Right lobe of liver (tissue), 6 donors: ENCODE data around the gene SCUBE1. TPM values are rescaled to one million over a fixed set of nuclear protein-coding genes. Genes with fewer than 3 reads are reported as not detected.

Source experiments
- ATAC-seq, 4 donors: fragments of 200-7000 bp; cut with Tn5 transposase; one replicate each; pipeline ENCODE4 v1.9.1; 2020; ENCODE audit warnings: mild to moderate bottlenecking in 4 of 4, moderate library complexity in 4 of 4
- DNase-seq, 3 donors: peaks; one replicate each; pipeline ENCODE4 v3.0.0-alpha.2; 2020
- H3K27ac ChIP-seq, 3 donors: fragments of 200-600 bp; one replicate each; pipeline ENCODE4 v1.8.0; 2022
- H3K27me3 ChIP-seq, 2 donors: fragments of 200-600 bp; one replicate each; pipeline ENCODE4 v1.8.0; 2022
- H3K36me3 ChIP-seq, 4 donors: fragments of 200-600 bp; sonication (generic) in 1 of 4; one replicate each; pipeline versions ENCODE4 v1.5.1 to v1.8.0; 2017 to 2022; ENCODE audit warnings: control low read depth in 1 of 4
- H3K4me1 ChIP-seq, 4 donors: fragments of 200-600 bp; sonication (generic) in 1 of 4; one replicate each; pipeline versions ENCODE4 v1.5.1 to v1.8.0; 2017 to 2022; ENCODE audit warnings: control low read depth in 1 of 4
- H3K4me3 ChIP-seq, 3 donors: fragments of 200-600 bp; one replicate each; pipeline ENCODE4 v1.8.0; 2022
- H3K9me3 ChIP-seq, 4 donors: fragments of 200-600 bp; sonication (generic) in 1 of 4; one replicate each; pipeline versions ENCODE4 v1.5.1 to v1.8.0; 2017 to 2022; ENCODE audit warnings: control low read depth in 1 of 4
- CTCF ChIP-seq, 4 donors: fragments of 200-600 bp in 3 of 4; fragments of 450-650 bp in 1 of 4; IDR thresholded peaks; one replicate each; pipeline versions ENCODE4 v1.5.1 to v1.8.0; 2016 to 2022; ENCODE audit warnings: antibody characterized with exemption in 4 of 4, mild to moderate bottlenecking in 2 of 4
- POLR2A ChIP-seq: fragments of 450-650 bp; IDR thresholded peaks from one replicate; pipeline ENCODE4 v1.6.1; 2017; ENCODE audit warnings: antibody characterized with exemption, mild to moderate bottlenecking
- WGBS: methylation state at CpG from one replicate; pipeline ENCODE4 v1.1.6; 2018; ENCODE audit warnings: low coverage, low lambda C conversion rate; ENCODE audit not compliant: insufficient coverage; ENCODE audit errors: missing lambda C conversion rate; 5-methylcytosine and 5-hydroxymethylcytosine counted together
- intact Hi-C, 2 donors: fragments of 100-400 bp; cut with DNase I; formaldehyde crosslinking; loops; one replicate each; pipeline versions ENCODE4 v1.11.2 to v1.14.1; 2022
- total RNA-seq, 6 experiments: library from RNA; depleted of rRNA in 2 of 6; stranded (reverse); fragments of >200 nt in 2 of 6; fragmentation: NEBNext Ultra II Directional in 3 of 6; extraction: Animal tissue kit (Norgen Biotek cat#: 25700) in 3 of 6; gene quantifications; one replicate each; pipeline versions ENCODE4 v1.1.0 to v1.2.4, GENCODE V29; 2016 to 2023
- donor health status: DM: no; HTN: yes; CAD: no.
- donor health status: DM: no; HTN: no; CAD: no.
- donor health status: DM: no; HTN: no; CAD: no.
- donor health status: DM: no; HTN: yes; CAD: no.
- donor health status: DM: no; HTN: yes; CAD: no.

SCUBE1 gene
- total RNA-seq, 6 experiments from 2014 or later, result 0.73 to 11.7 (median 2.7) TPM

- Histone ChIP-seq H3K4me1 (no peaks in the 10 kb centered on the region), H3K9me3 (no peaks in the 10 kb centered on the region), H3K27me3 (no peaks in the 10 kb centered on the region), H3K4me3 (no peak overlapping the region), H3K27ac (no peak overlapping the region), H3K36me3 (no peaks in the 10 kb centered on the region)
- DNase-seq (no peak), ATAC-seq (no peak)
- TF ChIP-seq CTCF (IDR thresholded peaks at IDR 0.05) (no peak), POLR2A (no peak)
- 46% methylated on average over 3 of the region's 3 CpGs for WGBS
- intact Hi-C loops, result no loop called here
Observed at GRCh38 chr22:43331069-43331451, 12.1 kb downstream of the SCUBE1 start.

GRCh38 chr22:43330178-43331068, 12.7 kb downstream of the SCUBE1 start:
- no peak for TF ChIP-seq POLR2A
- TF ChIP-seq CTCF (IDR thresholded peaks at IDR 0.05), result no peak
- 67% methylated on average over 5 of the region's 7 CpGs for WGBS

GRCh38 chr22:43329061-43329460, 14.1 kb downstream of the SCUBE1 start:
- peak in 1 of 3 donors; percentile 33 for DNase-seq

More at GRCh38 chr22:43330178-43331068, 12.7 kb downstream of the SCUBE1 start:
- DNase-seq (no peak), ATAC-seq (no peak)
- H3K4me3 ChIP-seq, result no peak overlapping the region
- H3K36me3 ChIP-seq, result no peaks in the 10 kb centered on the region
- H3K4me1 ChIP-seq, result no peaks in the 10 kb centered on the region
- no peak overlapping the region for H3K27ac ChIP-seq
- H3K27me3 ChIP-seq, result no peaks in the 10 kb centered on the region
- intact Hi-C loops, result no loop called here
- no peaks in the 10 kb centered on the region for H3K9me3 ChIP-seq

GRCh38 chr22:43327157-43327438, 16.1 kb downstream of the SCUBE1 start:
- intact Hi-C loops, result no loop called here
- TF ChIP-seq POLR2A (no peak), CTCF (IDR thresholded peaks at IDR 0.05) (no peak)
- WGBS, result 75% methylated on average over 1 of the region's 2 CpGs
- Histone ChIP-seq H3K27ac (no peak overlapping the region), H3K4me3 (no peak overlapping the region), H3K27me3 (no peaks in the 10 kb centered on the region), H3K36me3 (no peaks in the 10 kb centered on the region), H3K4me1 (no peaks in the 10 kb centered on the region), H3K9me3 (no peaks in the 10 kb centered on the region)
- DNase-seq (no peak), ATAC-seq (no peak)

More at GRCh38 chr22:43329061-43329460, 14.1 kb downstream of the SCUBE1 start:
- WGBS, result no CpG with 5 or more reads among the region's 7 CpGs
- Histone ChIP-seq H3K4me3 (no peak overlapping the region), H3K9me3 (no peaks in the 10 kb centered on the region), H3K36me3 (no peaks in the 10 kb centered on the region), H3K27me3 (no peaks in the 10 kb centered on the region), H3K4me1 (no peaks in the 10 kb centered on the region), H3K27ac (no peak overlapping the region)
- intact Hi-C loops, result no loop called here
- TF ChIP-seq CTCF (IDR thresholded peaks at IDR 0.05), result no peak
- no peak for TF ChIP-seq POLR2A
- no peak for ATAC-seq
